ENCODE measurements around the gene CABP2. TPM values are rescaled to one million over a fixed set of nuclear protein-coding genes. Genes with fewer than 3 reads are reported as not detected.

CABP2 gene
- total and polyA plus RNA-seq, 4 donors = not detected

GRCh38 chr11:67564230-67564629 is 41.0 kb upstream of the CABP2 start:
- WGBS = 96% methylated on average over 4 of the region's 4 CpGs

More at GRCh38 chr11:67564230-67564629, 41.0 kb upstream of the CABP2 start:
- Histone ChIP-seq H3K36me3 (ENCODE audit: control insufficient read depth in 4 of 4, insufficient read depth in 3 of 4, low read depth in 1 of 4, low read length in 3 of 4) (no peaks in the 10 kb centered on the region), H3K27me3 (ENCODE audit: control insufficient read depth in 4 of 4, insufficient read depth in 4 of 4, low read length in 3 of 4) (no peaks in the 10 kb centered on the region), H3K9ac (ENCODE audit: low read depth in 1 of 2, low read length in 2 of 2) (no peak overlapping the region), H3K9me3 (ENCODE audit: control insufficient read depth in 4 of 4, low read length in 3 of 4) (no peaks in the 10 kb centered on the region), H3K27ac (ENCODE audit: low read depth in 1 of 2, low read length in 2 of 2) (peak overlapping the region; percentile 2 to 53), H3K4me3 (ENCODE audit: low read depth in 1 of 3, low read length in 3 of 3) (no peak overlapping the region), H3K4me1 (ENCODE audit: control insufficient read depth in 4 of 4, insufficient read depth in 4 of 4, low read length in 3 of 4) (peaks cover 0 to 9% (median 6%) of the 10 kb centered on the region in 4 donors)
- no peak for DNase-seq (ENCODE audit: low spot score)
- TF ChIP-seq, protein P1, sequence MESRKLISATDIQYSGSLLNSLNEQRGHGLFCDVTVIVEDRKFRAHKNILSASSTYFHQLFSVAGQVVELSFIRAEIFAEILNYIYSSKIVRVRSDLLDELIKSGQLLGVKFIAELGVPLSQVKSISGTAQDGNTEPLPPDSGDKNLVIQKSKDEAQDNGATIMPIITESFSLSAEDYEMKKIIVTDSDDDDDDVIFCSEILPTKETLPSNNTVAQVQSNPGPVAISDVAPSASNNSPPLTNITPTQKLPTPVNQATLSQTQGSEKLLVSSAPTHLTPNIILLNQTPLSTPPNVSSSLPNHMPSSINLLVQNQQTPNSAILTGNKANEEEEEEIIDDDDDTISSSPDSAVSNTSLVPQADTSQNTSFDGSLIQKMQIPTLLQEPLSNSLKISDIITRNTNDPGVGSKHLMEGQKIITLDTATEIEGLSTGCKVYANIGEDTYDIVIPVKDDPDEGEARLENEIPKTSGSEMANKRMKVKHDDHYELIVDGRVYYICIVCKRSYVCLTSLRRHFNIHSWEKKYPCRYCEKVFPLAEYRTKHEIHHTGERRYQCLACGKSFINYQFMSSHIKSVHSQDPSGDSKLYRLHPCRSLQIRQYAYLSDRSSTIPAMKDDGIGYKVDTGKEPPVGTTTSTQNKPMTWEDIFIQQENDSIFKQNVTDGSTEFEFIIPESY (IDR thresholded peaks at IDR 0.05) = no peak
- TF ChIP-seq YY1 (IDR thresholded peaks at IDR 0.05) (no peak), ATF3 (IDR thresholded peaks at IDR 0.05) (no peak), HNF4G (IDR thresholded peaks at IDR 0.05) (no peak), SP1 (IDR thresholded peaks at IDR 0.05) (no peak), REST (IDR thresholded peaks at IDR 0.05) (no peak), JUND (IDR thresholded peaks at IDR 0.05) (no peak), EGR1 (IDR thresholded peaks at IDR 0.05; ENCODE audit: low read depth in 2 of 2) (no peak), NR2F2 (IDR thresholded peaks at IDR 0.05) (no peak), RAD21 (IDR thresholded peaks at IDR 0.05) (no peak), HNF4A (conservative IDR thresholded peaks at IDR 0.05) (no peak), FOXA2 (IDR thresholded peaks at IDR 0.05) (no peak), TAF1 (conservative IDR thresholded peaks at IDR 0.05) (no peak), RXRA (IDR thresholded peaks at IDR 0.05) (no peak)
- TF ChIP-seq, protein P2, sequence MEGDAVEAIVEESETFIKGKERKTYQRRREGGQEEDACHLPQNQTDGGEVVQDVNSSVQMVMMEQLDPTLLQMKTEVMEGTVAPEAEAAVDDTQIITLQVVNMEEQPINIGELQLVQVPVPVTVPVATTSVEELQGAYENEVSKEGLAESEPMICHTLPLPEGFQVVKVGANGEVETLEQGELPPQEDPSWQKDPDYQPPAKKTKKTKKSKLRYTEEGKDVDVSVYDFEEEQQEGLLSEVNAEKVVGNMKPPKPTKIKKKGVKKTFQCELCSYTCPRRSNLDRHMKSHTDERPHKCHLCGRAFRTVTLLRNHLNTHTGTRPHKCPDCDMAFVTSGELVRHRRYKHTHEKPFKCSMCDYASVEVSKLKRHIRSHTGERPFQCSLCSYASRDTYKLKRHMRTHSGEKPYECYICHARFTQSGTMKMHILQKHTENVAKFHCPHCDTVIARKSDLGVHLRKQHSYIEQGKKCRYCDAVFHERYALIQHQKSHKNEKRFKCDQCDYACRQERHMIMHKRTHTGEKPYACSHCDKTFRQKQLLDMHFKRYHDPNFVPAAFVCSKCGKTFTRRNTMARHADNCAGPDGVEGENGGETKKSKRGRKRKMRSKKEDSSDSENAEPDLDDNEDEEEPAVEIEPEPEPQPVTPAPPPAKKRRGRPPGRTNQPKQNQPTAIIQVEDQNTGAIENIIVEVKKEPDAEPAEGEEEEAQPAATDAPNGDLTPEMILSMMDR (IDR thresholded peaks at IDR 0.05; ENCODE audit: low read depth, low read length, missing input control) = no peak
- TF ChIP-seq, protein P3, sequence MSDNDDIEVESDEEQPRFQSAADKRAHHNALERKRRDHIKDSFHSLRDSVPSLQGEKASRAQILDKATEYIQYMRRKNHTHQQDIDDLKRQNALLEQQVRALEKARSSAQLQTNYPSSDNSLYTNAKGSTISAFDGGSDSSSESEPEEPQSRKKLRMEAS (IDR thresholded peaks at IDR 0.05) = no peak
